HG03575 (cell line): Measurements from ENCODE around the gene DNAJC13.

ENCODE experiments used
- ATAC-seq: cut with Tn5 transposase; IDR thresholded peaks from one replicate; pipeline ENCODE4 v1.9.1; 2021; ENCODE audit not compliant: unreplicated experiment, insufficient number of reproducible peaks, low FRiP score; ENCODE audit errors: extremely low read depth

DNAJC13 gene

DNA sequence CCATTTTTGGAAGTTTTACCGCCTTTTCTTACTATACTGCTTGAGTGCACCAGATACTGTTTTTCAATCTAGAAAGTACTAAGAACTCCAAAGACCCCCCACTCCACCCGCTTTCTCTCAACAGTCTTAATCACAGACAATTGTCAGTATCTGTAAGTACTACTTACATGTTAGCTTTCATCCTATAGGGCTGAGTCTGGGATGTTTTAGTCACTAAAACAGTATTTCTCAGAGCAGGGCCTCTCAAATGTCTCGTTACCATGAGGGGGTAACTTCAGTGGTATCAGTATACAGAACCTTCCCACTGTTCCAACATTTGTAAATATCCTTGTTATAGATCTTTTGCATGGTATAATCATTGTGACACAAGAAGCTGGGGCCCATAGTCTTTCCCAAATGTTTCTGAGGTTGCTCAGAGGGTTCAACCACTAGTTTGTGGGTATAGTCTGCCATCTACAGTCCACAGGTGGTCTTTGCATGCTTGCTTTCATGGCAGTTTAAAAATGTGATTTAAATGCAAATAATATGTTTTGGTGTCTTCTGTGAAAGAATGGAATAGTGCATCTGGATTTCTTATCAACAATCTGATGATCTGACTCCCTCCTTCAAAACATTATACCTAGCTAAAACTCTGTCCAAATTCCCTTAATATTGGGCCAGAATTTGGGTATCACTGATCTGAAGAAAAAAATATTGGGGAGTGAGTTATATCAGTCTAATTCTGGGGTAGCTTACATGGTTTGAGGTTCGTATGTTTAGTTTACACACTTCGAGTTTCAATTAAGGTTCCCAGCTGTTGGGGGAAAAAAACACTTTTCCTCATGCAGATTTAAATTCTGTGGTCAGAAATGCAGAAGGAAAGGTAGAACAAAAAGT is 18.0 kb upstream of the DNAJC13 start:
- ATAC-seq = no peak

DNA sequence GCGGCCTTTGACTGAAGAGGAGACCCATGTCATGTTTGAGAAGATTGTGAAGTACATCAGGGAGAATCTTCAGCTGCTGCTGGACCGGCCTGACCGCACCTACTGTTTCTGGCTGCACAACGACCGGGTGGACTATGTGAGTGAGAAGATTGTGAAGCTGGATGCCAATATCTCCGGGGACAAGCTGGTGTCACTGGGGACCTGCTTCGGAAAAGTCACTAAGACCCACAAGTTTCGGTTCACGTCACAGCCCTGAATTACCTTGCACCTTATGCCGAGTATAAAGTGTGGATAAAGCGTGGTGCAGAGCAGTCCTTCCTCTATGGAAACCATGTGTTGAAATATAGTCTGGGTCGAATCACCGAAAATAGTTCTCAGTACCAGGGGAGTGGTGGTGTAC is 16.0 kb upstream of the DNAJC13 start:
- no peak for ATAC-seq

DNA sequence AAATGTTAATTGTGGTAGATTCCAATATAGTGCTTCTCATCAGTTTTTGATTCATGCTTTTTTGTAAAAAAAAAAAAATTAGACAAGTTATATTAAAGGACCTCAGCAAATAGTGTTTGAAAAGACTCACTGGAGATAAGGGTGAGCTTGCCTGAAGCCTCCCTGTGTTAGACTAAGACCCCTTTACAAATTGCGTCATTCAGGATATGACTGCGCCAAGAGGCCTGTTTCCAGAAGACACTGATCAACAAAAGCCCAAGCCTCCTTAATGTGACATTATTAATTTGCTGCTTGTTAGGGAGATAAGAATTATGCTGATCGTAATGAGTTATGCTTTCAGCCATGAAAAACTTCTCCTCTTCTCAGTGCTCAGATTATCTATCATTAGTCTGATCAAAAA is 13.0 kb upstream of the DNAJC13 start:
- no peak for ATAC-seq

DNA sequence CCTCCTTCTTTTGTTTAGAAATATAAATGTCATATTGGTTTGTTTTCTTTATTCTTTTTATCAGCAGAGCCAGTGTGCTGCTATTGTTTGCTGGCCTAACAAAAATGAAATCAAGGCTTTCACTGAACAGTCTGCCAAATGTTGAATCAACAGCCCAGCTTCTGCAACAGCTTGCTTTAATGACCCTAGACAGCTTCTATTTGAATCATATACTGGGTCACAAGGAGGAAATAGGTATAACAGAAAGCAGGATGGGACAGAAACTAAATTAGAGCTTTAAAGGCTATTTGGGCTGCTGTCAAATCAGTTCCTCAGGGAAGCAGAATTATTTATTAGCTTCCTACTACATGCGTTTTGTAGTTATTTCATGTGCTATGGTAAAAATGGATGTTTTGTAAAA is 12.1 kb upstream of the DNAJC13 start:
- no peak for ATAC-seq

DNA sequence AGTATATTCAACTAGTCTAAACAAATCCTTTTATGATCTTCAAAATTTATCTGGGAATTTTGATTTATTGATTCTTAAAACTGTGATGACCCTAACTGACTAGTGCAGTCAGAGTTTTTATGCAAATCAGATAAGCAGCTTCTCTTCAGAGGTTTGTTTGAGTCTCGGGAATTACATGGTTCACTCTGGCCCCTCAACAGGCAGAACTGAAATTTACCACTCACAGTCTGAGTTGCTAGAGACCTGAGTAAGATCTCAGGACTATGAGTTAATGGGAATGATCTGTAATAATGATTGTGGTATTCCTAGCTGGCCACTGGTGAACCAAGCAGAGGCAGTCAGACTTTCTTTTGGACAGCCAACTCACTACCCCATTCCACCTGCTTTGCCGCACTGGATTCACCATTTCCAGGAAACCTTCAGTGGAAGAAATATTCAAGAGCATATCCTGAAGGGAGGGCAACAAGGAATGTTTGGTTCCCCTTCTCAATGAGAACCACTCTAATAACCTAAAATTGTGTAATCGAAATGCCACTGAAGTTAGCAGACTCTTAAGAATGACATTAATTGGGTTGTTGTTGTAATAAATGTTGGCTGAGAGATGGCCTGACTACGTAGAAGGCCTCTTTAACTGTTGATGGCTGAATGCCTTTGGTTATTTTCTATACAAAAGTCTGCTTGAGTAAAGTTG is 11.5 kb upstream of the DNAJC13 start:
- ATAC-seq = no peak

DNA sequence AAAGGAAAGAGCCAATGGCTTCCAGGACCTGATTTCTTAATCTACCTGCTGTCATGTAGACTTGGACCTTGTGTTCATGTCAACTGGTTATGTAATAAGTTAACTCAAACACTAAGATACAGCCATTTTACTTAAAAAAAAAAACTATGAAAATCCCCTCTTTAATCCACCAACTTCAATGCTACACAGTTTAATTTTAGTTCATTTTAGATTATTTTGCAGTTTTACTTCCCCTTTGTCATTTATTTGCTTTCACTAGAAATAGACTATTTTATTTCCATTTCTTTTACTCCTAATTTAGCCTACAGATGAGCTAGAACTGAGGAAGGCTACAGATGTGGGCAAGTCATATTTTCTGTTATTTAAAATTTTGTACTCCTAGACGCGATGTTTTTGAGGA is 10.7 kb upstream of the DNAJC13 start:
- no peak for ATAC-seq

DNA sequence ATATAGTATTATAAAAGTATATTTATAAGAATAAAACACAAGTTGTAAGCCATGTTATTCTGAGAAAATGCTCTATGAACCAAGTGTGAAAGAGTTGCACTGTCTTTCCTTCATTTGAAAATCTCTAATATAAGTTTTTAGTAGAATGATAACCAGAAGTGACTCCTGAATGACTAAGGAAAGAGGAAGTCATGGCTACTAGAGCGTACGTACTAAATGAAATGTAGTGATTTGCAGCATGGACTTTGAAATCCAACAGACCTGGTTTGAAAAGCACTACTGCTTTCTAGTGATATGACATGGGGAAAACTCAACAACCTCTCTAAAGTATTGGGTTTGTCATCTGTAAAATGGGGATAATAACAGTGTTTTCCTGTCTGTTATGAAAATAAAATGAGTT is 10.3 kb upstream of the DNAJC13 start:
- ATAC-seq = no peak

DNA sequence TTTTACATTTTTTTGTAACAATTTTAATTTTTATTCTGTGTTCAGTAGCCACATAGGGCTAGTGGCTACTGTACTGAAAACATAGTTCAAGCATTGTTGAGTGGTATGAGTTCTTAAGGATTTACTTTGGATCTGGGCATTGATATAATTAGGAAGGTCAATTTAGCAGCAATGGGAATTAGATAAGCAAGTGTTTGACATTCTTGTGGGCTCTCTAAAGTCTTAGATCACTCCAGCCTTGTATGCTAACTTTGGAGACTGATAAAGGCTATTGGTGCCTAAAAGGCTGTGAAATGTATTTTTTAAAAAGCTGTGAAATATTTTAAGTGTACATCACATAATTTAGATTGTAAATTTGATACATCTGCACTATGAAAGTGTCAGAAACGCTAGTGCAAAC is 2.5 kb upstream of the DNAJC13 start:
- no peak for ATAC-seq

DNA sequence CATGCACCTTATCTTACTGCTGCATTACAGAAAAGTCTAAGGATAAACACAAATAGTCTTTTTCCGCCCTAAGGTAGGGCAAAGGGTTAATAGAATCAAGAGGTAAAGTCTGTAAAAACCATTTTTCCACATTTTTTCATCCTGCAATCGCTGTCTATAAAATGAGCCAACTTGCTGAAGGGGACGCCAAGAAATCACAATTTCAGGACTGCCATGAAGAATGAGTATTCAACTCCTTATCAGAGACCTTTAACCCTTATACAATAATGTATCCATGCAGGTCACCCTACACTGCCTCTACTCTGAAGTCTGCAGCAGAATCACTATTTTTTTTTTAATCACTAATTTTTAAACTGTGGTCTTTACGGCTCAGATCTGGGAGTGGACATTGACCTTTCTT is 1.1 kb upstream of the DNAJC13 start:
- no peak for ATAC-seq

DNA sequence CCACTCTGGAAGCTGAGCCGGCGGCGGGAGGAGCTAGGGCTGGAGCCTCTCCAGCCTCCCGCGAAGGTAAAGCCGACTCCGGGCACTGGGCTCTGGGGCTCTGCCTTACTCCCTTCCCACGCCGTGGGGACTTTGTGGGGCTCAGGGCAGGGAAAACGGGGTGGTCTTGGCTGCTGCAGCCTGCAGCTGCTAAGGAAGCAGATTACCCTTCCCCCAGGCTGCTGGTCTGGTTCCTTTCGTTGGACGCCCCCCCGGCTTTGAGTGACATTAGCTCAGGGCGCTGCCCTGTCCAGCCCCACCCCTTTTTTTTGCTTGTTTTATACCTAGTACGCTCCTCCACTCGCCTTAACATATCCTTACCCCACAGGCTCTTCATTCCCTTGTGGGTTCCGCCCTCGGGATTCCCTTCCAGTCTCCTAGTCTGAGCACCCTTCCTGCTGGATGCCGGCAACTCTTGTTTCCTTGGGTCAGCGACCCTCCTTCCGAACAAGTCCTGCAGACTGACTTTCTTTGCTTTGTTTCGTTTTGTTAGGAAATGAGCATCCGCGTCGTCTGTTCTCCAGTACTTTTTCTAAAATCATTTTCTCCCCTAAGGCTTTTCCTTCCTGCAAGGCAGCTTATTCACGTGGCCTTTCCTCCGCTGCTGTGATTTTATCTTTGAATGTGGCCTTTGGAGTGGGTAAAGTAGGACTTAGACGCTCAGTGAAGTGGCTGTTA is 551 bp downstream of the DNAJC13 start:
- peak; percentile 22 for ATAC-seq

DNA sequence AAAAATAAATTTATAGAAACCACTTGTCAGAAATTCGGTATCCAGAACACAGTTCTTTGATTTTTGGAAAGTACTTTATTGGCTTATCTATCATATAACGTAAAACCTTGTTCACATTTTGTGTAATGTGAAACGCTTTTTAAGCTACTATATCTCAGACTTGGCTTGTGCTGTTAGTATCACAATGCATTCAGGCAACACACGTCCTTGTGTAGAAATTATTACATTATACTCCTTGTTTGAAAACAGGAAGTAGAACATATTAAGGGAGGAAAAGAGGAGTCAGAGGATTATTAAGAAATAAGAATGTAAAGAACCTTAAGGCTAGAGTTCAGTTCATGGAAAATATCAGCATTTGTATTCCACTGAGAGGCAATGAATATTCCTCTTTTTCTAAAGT is 1.6 kb downstream of the DNAJC13 start:
- ATAC-seq = no peak

DNA sequence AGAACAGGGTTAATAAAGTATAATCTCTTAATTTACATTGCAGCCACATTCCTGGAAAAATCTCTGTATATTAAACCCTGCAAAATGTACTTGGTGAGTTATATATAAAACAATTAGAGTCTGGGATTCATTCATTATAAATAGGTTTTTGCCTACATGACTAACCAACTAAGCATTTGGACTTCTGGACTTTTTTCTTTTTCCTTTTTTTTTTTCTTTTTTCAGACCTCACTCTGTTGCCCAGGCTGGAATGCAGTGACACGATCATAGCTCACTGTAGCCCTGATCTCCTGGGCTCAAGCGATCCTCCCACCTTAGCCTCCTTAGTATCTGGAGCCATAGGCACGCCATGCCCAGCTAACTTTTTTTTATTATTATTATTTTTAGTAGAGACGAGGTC is 4.5 kb downstream of the DNAJC13 start:
- ATAC-seq = no peak

DNA sequence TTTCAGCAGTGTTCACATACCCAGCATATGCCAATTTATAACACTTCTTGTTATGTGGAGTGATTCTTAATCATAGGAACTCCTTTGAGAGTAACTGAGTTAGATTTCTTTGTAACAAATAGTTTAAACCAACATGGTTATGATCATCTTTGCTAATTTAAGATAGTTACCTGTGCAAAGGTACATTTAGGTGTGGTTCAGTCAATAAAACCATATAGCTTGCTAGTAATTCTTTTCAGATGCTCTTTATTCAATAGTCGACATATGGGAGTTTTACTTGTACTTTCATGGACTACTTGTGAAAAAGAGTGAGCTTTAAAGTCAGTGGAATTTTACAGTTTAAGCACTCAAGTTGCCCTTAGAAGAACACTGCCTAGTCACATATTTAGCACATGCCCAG is 5.2 kb downstream of the DNAJC13 start:
- no peak for ATAC-seq

DNA sequence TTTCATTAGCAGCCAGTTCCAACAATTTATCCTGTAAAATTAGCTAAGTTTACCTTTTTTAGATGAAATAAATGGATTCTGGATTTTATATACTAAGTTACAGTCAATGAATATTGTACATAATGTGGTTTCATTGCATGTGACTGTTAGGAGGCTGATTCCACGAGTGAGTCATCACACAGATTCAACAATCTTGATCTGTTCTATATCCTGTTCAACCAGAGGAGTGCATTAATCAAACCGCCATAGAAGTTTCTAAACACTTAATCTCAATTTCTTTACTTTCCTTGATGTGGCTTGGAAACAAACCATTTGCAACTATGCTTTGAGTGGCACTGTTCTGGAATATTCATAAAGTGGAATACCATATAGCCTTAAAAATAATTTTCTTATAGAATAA is 15.3 kb downstream of the DNAJC13 start:
- no peak for ATAC-seq

DNA sequence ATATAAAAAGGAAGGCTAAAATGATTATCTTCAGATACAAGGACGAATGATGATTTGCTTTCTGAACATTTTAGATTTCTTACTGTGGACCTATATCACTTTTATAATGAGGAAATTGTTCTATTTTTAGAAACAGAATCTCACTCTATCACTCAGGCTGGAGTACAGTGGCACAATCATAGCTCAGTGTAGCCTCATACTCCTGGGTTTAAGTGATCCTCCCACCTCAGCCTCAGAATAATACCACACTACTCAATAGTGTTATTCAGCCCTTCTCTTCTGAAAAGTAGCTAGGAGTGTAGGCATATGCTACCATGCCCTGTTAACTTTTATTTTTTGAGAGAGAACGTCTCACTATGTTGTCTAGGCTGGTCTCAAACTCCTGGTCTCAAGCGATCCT is 15.8 kb downstream of the DNAJC13 start:
- no peak for ATAC-seq

DNA sequence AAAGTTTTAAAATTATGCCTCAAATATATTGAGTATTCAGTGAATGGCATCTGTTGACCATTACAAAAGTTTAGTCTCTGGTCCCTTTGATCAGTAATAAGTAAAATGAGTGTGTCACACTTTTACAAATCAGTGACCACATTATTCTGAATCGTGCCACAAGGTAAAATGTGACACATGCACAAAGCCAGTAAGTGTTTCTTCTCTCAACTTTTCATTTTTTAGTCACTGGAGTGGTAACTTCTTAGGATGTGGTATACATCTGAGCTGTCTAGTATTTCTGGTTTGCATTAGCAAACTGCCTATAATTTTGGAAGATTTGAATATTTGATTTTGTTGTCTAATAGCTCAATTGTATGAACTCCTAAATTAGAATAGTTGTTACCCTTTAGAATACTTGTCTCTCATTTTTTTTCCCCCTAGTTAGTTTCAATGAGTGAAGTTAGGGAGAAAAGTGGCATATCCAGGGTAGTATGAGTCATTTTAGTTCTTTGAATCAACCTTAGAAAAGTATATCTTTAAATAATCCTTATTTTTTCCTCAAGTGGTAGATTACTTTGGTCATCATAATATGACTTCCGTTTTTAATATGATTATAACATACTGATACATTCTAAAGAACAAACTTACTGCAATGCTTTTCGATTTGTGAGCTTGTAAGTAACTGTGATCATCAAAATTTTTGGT is 18.1 kb downstream of the DNAJC13 start:
- ATAC-seq = no peak

DNA sequence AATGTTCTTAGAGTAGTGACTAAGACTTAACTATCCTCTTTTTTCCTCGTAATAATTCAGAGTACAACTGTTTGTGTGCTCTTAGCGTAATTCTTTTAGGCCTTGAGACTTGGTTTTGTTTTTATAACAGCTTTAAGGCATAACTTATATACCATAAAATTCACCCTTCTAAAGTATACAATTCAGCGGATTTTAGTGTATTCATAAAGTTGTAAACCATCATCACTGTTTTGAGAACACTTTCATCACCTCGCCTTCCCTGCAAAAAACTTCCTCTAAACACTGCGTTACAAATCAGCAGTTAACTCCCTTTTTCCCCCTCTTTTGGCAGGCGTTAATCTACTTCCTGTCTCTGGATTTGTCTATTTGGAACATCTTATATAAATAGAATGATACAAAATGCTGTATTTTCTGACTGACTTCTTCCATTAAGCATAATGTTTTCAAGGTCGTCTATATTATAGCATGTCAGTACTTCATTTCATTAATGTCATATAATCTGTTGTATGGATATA is 18.7 kb downstream of the DNAJC13 start:
- ATAC-seq = no peak

DNA sequence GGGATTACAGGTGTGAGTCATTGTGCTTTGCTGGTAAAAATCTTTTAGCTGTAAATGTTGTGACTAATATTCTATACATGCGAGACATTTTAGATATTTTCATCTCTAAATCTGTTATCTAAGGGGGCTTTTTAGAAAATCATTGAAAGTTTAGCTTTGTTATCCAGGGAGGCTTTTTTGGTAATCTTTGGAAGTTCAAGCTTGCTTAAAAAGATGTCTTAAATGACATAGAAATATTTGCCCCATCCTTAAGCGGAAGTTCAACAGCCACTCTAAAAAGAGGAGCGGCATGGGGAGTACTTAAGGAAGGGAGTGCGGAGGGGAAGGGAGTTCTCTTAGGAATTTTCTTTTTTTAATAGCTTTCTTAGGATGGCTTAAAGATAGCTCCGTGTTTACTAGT is 26.1 kb downstream of the DNAJC13 start:
- ATAC-seq = no peak

DNA sequence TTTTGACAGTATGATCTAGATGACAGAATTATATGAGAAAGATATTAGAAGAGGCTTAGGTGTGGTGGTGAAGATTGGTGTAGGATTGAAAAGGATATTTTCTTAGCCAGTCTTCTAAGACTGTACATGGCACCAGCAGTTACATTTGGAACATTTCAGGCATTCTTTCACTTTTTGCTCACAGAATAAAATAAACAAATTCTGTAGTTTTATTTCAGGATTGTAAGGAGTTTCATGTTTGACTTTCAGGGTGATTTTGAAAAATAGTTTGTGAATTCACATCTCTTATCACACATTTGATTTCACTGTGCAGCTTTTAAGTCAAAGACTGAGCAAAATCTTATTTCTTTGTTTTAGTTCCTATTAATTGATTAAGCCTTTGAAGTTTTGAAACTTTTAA is 27.1 kb downstream of the DNAJC13 start:
- no peak for ATAC-seq
